ENCODE results near the gene HP1BP3.

DNA sequence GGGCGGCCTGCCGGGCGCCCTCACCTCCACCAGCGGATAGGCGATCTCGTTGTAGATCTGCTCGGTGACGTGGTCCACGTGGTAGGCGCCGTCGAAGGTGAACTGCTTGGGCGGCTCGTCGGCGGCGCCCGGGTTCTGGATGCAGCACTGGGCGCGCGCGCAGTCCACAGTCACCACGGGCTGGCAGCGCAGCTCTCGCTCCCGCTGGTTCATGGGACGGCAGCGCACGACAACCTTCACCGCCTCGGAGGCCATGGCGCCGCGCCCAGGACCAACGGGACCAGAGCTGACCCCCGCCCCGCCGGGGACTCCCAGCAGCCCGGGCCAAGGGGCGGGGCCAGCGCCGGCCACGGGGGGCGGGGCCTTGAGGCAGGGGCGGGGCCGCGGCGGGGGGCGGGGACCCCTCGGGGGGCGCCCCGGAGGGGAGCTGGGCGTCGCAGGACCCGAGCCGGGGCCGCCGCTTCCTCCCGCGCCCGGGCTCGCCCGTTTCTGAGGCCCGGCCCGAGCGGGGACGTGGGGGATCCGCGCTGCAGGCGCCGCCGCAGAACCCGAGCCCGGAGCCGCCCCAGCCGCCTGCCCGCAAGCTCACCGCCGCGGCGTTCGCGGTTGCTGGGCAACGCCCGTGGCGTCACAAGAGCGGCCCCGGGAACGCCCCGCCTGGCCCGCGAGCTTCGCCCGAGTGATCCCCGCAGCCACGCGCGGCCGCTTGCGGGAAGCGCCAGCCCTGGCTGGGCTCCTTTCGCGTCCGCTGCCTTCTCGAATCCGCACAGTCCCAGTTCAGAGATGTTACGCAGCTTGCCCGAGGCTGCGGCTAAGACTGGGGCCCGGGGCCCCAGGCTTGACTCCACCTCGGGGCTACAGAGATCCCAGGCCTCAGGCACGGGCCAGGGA lies 69.4 kb downstream of the HP1BP3 start, which contains the start of gene KIF17:
- TF ChIP-seq, protein P1, sequence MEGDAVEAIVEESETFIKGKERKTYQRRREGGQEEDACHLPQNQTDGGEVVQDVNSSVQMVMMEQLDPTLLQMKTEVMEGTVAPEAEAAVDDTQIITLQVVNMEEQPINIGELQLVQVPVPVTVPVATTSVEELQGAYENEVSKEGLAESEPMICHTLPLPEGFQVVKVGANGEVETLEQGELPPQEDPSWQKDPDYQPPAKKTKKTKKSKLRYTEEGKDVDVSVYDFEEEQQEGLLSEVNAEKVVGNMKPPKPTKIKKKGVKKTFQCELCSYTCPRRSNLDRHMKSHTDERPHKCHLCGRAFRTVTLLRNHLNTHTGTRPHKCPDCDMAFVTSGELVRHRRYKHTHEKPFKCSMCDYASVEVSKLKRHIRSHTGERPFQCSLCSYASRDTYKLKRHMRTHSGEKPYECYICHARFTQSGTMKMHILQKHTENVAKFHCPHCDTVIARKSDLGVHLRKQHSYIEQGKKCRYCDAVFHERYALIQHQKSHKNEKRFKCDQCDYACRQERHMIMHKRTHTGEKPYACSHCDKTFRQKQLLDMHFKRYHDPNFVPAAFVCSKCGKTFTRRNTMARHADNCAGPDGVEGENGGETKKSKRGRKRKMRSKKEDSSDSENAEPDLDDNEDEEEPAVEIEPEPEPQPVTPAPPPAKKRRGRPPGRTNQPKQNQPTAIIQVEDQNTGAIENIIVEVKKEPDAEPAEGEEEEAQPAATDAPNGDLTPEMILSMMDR (IDR thresholded peaks at IDR 0.05; ENCODE audit: low read depth, low read length, poor library complexity, severe bottlenecking): no peak
- TF ChIP-seq EZH2phosphoT487 (IDR thresholded peaks at IDR 0.05; ENCODE audit: borderline replicate concordance, low read length): no peak

Measured in DOHH2 (cell line).